ENCODE measurements around the gene COL27A1. TPM values are rescaled to one million over a fixed set of nuclear protein-coding genes. Genes with fewer than 3 reads are reported as not detected.

Gene COL27A1
- total and polyA plus RNA-seq, 2 donors (not counting 1 experiment from before 2014, with no cell fraction given): 0.16 to 0.27 TPM

DNA sequence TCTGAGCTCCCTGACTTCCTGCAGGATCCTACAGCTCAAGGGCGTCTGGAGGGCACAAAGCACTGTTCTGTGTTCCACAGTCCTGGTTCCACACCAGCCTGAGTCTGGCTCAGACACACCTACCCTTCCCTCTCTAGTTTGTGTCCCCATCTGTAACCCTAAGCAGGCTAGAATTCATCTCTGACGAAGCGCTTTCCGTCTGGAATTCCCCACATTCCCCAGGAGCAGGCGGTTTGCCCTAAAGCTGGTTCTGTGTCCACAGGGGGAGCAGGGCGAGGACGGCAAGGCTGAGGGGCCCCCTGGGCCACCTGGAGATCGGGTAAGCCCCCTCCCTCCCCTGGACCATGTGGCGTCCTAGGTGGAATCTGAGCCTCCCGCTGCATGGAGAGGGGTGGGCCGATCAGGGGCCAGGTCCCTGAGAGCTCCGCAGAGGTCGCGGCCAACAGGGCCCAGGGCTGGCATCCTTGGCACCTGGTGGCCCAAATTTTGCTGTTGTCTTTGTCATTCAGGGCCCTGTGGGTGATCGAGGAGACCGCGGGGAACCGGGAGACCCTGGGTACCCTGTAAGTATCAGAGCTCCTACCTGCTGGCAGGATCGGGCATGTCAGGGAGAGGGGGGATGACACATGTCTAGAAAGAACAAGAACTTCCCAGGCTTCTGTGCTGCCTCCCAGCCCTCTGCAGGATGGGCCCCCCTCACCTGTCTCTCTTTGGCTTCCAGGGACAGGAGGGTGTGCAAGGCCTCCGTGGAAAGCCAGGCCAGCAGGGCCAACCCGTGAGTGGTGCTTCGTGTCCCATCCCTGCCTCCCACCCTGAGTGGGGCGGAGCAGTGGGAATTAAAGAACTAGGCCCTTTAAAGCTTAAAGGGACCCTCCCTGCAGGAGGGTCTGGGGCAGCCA, 133.1 kb downstream of the COL27A1 start:
- ChIA-PET CTCF (interaction anchor here (0.6 to 1.6 kb wide), 4 partner anchors 8 to 303 kb away, joined by 3 to 5 read pairs (median 3); no protein-coding TSS in a partner anchor), POLR2A (no interaction called here)
- H2AFZ ChIP-seq (ENCODE audit: insufficient read depth, low read depth, low read length, poor library complexity, severe bottlenecking): no peak overlapping the region
- H3K79me2 ChIP-seq (ENCODE audit: control insufficient read depth, insufficient read depth, low read length): no peaks in the 10 kb centered on the region
- H3K27me3 Mint-ChIP-seq: peaks cover 5% of the 10 kb centered on the region
- WGBS (ENCODE audit: insufficient coverage): 88% methylated on average over 18 of the region's 23 CpGs
- H3K4me3 ChIP-seq (ENCODE audit: control extremely low read depth in 1 of 5, extremely low read depth in 1 of 5, insufficient read depth in 1 of 5, low read depth in 2 of 5, low read length in 4 of 5): no peak overlapping the region
- ATAC-seq (ENCODE audit: low read depth) (no peak), DNase-seq (no peak)
- no peaks in the 10 kb centered on the region for H3K4me1 Mint-ChIP-seq
- no peak overlapping the region for H3K4me3 Mint-ChIP-seq
- no peak overlapping the region for H3K4me2 ChIP-seq (replicated peaks; ENCODE audit: low read depth, low read length, poor library complexity, severe bottlenecking)
- no peak overlapping the region for H3K9ac ChIP-seq (ENCODE audit: low read length)
- H4K20me1 ChIP-seq (ENCODE audit: control insufficient read depth, insufficient read depth, low read length, poor library complexity, severe bottlenecking): no peaks in the 10 kb centered on the region
- peaks cover 0 to 3% of the 10 kb centered on the region in 2 donors for H3K4me1 ChIP-seq (ENCODE audit: control insufficient read depth in 2 of 2, insufficient read depth in 2 of 2, low read length in 2 of 2)
- intact Hi-C loops (cut with micrococcal nuclease): no loop called here
- H3K27me3 ChIP-seq (replicated peaks in 1 of 4; ENCODE audit: control extremely low read depth in 1 of 4, control insufficient read depth in 3 of 4, insufficient read depth in 4 of 4, low read length in 3 of 4): peaks cover 0 to 6% (median 2%) of the 10 kb centered on the region in 4 experiments
- no peak for TF ChIP-seq CTCF (IDR thresholded peaks at IDR 0.05)
- TF ChIP-seq EZH2 (IDR thresholded peaks at IDR 0.05; ENCODE audit: borderline replicate concordance, insufficient read depth, low read depth, low read length, poor library complexity, severe bottlenecking): no peak
- no peaks in the 10 kb centered on the region for H3K9me3 ChIP-seq (ENCODE audit: control extremely low read depth in 1 of 3, control insufficient read depth in 2 of 3, insufficient read depth in 1 of 3, low read length in 2 of 3)
- no peak overlapping the region for H3K27ac ChIP-seq (ENCODE audit: low read length in 2 of 2)
- H3K9me3 Mint-ChIP-seq (ENCODE audit: insufficient read depth): no peaks in the 10 kb centered on the region
- H3K27ac Mint-ChIP-seq: no peak overlapping the region
- H3K36me3 ChIP-seq (replicated peaks in 1 of 2; ENCODE audit: control extremely low read depth in 1 of 2, control insufficient read depth in 1 of 2, extremely low read depth in 1 of 2, insufficient read depth in 2 of 2, low read length in 1 of 2): no peaks in the 10 kb centered on the region

DNA sequence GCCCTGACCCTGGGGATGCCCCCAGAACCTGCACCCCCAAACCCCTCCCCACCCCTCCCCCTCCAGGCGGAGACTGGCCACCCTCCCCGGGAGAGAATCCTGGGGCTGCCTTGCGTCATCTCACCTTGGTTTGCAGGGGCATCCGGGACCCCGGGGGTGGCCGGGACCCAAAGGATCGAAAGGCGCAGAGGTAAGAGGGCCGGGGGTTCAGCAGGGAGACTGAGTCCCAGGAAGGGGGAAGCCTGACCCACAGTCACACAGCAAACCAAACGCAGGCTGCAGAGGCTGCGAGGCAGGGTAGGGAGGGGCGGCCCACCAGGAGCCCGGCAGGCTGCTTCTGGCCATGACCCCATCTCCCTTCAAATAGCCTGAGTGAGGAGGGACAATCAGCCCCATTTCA, 133.8 kb downstream of the COL27A1 start:
- intact Hi-C loops (cut with micrococcal nuclease): no loop called here
- H3K79me2 ChIP-seq (ENCODE audit: control insufficient read depth, insufficient read depth, low read length): no peaks in the 10 kb centered on the region
- no peaks in the 10 kb centered on the region for H4K20me1 ChIP-seq (ENCODE audit: control insufficient read depth, insufficient read depth, low read length, poor library complexity, severe bottlenecking)
- Mint-ChIP-seq H3K4me3 (no peak overlapping the region), H3K27ac (no peak overlapping the region), H3K27me3 (peaks cover 5% of the 10 kb centered on the region), H3K9me3 (ENCODE audit: insufficient read depth) (no peaks in the 10 kb centered on the region), H3K4me1 (no peaks in the 10 kb centered on the region)
- H3K27me3 ChIP-seq (replicated peaks in 1 of 4; ENCODE audit: control extremely low read depth in 1 of 4, control insufficient read depth in 3 of 4, insufficient read depth in 4 of 4, low read length in 3 of 4): peaks cover 0 to 6% (median 2%) of the 10 kb centered on the region in 4 experiments
- POLR2A ChIA-PET: no interaction called here
- H3K4me1 ChIP-seq (ENCODE audit: control insufficient read depth in 2 of 2, insufficient read depth in 2 of 2, low read length in 2 of 2): peaks cover 0 to 3% of the 10 kb centered on the region in 2 donors
- H2AFZ ChIP-seq (ENCODE audit: insufficient read depth, low read depth, low read length, poor library complexity, severe bottlenecking): no peak overlapping the region
- H3K4me2 ChIP-seq (replicated peaks; ENCODE audit: low read depth, low read length, poor library complexity, severe bottlenecking): no peak overlapping the region
- DNase-seq (no peak), ATAC-seq (ENCODE audit: low read depth) (no peak)
- no peak overlapping the region for H3K4me3 ChIP-seq (ENCODE audit: control extremely low read depth in 1 of 5, extremely low read depth in 1 of 5, insufficient read depth in 1 of 5, low read depth in 2 of 5, low read length in 4 of 5)
- peaks cover 0 to 4% (median under 1%) of the 10 kb centered on the region in 3 donors for H3K9me3 ChIP-seq (ENCODE audit: control extremely low read depth in 1 of 3, control insufficient read depth in 2 of 3, insufficient read depth in 1 of 3, low read length in 2 of 3)
- H3K9ac ChIP-seq (ENCODE audit: low read length): no peak overlapping the region
- no peak for TF ChIP-seq CTCF (IDR thresholded peaks at IDR 0.05)
- TF ChIP-seq EZH2 (IDR thresholded peaks at IDR 0.05; ENCODE audit: borderline replicate concordance, insufficient read depth, low read depth, low read length, poor library complexity, severe bottlenecking): no peak
- no peaks in the 10 kb centered on the region for H3K36me3 ChIP-seq (replicated peaks in 1 of 2; ENCODE audit: control extremely low read depth in 1 of 2, control insufficient read depth in 1 of 2, extremely low read depth in 1 of 2, insufficient read depth in 2 of 2, low read length in 1 of 2)
- CTCF ChIA-PET: no interaction called here
- WGBS (ENCODE audit: insufficient coverage): 95% methylated on average over 11 of the region's 13 CpGs
- no peak overlapping the region for H3K27ac ChIP-seq (ENCODE audit: low read length in 2 of 2)
